Femur (tissue), 1 donor: ENCODE data around the gene ATP1B3.
"Not testable (repeated sequence)": the region's sequence is repeated elsewhere in the genome, so short reads cannot be mapped to it uniquely, and the experiment has no call there.

Experiments
- DNase-seq: peaks from one replicate; pipeline ENCODE4 v3.0.0-alpha.2; 2017

Gene ATP1B3

DNA sequence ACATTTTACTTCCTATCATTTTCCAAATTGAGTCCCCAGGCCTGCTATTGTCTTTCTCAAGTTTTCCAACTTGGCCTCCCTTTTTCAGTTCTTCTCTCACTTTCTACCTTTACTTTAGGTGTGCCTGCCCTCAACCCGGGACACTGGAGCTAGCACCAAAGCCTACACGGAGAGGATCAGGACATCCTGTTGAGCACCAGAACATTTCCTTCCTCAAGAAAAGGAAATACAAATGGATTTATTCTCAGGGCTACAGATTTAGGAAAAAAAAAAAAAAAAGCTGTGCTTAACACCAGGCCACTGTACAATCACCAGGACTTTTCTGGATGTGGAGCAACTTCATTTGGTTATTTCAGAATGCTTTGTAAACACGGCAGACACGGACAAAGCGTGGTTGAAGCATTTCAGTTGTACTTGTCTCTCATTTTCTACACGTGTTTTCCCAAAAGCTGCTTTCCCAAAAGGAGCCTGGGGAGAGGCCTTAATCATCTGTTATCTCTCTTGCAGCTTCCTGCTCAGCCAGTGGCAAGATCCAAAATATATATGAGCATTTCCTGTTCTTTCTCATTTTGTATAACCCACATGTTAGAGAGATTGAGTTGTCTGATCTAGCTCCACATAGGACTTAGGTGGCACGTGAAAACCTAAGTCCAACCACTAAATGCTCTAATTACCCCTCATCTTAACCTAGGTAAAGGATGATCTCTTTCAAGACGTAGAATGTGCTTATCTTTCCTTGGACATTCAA lies 15.5 kb upstream of the ATP1B3 start:
- no peak for DNase-seq

GRCh38 chr3:141862279-141862816 lies 14.1 kb upstream of the ATP1B3 start:
- DNase-seq = no peak

DNA sequence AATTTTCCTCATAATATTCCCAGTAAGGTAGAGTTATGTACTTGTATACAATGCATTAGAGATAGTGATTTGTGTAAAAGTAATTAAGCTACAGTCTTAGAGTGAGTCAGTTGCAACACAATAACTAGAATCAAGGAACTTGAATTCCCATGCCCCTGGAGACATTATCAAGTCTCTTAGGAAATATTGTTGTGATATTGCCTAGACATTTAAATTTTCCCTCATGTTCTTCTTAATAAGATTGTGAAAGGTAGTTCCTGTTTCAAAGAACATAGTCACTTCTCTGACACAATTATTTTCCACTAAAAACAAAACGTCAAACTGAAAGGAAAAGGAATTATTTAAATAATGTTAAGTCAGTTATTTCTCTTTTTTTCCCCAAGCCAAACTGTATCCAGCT lies 13.0 kb upstream of the ATP1B3 start:
- no peak for DNase-seq

GRCh38 chr3:141864281-141864970 lies 12.0 kb upstream of the ATP1B3 start:
- no peak for DNase-seq

GRCh38 chr3:141865101-141865500 lies 11.3 kb upstream of the ATP1B3 start:
- DNase-seq = no peak

DNA sequence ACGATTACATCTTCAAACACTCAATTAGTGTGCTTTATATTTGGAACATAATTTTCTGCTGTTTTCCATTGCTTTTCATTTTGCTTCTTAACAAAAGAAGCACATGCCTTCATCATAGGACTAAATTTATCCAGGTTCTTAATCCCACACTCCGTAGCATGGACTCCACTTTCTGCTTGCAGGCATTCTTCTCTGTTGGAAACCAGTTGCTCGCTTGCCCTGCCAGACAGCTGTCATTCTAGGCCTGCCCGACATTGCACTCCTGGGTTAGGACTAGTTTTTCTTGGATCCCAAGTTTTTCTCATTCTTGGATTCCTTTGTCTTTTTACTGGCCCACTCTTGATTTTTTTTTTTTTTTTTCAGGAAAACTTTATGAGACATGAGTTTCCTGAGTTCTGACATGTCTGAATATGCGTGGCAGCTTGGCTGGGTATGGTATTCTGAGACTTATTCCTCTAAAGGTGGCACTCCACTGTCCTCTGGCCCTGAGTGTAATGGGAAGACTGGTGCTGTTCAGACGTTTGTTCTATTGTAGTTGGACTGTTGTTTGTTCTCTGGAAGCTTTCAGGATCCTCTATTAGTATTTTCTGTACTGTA lies 6.3 kb upstream of the ATP1B3 start:
- DNase-seq = no peak

DNA sequence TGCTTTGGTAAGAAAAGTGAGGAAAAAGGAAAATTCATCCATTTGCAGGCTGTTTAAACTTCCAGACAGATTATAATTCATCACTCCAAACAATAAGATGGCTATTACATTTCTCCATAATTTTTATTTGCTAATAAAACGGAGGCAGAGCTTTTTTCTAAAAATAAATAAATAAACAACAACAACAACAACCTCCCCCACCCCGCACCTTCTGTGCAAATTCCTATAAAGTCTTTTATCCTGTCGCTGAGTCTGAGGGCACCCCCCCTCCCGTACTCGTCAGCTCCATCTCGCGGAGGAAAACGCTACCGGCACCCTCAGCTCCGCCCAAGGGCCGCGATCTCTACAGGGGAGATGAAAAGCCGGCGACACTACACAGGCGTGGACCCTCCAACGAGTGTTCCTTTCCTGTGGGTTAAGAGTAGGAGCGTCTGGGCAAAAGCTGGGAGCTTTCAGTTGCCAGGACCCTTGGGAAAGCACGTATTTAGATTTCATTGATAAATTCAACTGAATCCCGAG lies 1.0 kb upstream of the ATP1B3 start:
- DNase-seq = peak; percentile 92

GRCh38 chr3:141875893-141876380 lies 506 bp upstream of the ATP1B3 start:
- DNase-seq = no peak

- peak; percentile 64 for DNase-seq
Observed at GRCh38 chr3:141876891-141877621, 613 bp downstream of the ATP1B3 start.

- no peak for DNase-seq
Observed at GRCh38 chr3:141877911-141878310, 1.5 kb downstream of the ATP1B3 start.

DNA sequence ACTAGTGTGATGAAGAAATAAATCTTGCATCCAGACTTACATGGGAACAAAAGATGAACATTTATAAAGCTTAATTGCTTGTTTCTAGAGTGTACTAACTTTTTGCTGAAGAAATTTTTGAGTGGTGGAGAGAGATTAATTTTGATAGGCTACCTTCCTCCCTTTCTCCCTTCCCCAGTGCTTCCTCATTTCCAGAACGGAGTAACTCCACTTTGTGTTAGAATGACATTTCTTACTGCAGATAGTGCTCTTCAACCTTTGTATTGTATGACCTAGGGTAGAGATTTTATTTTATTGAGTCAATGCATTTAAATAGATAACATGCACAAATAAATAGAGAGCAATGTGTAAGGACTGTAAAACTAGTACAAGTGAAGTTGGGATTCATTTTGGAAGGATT lies 1.9 kb downstream of the ATP1B3 start:
- DNase-seq = no peak

DNA sequence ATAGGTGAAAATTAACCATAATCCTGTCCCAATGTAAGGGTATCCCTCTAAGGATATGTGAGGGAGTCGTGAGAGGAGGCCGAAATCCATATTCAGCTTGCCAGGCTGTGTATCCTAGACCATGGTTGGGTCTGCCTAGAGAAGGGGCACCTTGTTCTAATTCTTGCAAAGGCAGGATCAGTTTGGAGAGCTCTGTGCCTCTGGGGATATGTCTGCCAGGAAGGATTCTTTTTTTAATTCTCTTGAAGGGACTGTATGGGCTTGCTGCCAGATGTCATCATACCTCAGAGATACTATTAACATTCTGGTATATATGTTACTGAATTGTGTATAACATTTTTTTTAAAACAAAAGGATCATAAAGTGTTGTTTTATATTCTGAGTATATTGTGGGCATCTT lies 2.4 kb downstream of the ATP1B3 start:
- no peak for DNase-seq

DNA sequence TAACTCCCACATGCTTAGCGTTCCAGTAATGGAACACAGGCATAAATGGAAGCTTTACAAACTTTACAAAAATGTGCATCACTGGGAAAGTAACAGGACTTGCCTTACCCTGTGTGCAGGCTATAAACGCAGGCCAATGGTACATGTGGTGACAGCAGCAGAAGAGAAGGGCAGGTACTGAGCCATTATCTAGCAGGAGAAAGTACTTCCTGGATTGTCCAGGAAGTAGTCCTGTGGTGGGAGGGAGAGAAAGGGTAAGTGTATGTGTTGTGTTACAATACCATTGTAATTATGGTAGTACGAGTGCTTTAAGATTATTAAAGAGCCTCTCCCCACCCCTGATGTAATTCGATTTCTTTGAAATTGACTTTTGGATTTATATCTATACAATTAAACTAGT lies 5.3 kb downstream of the ATP1B3 start:
- no peak for DNase-seq

DNA sequence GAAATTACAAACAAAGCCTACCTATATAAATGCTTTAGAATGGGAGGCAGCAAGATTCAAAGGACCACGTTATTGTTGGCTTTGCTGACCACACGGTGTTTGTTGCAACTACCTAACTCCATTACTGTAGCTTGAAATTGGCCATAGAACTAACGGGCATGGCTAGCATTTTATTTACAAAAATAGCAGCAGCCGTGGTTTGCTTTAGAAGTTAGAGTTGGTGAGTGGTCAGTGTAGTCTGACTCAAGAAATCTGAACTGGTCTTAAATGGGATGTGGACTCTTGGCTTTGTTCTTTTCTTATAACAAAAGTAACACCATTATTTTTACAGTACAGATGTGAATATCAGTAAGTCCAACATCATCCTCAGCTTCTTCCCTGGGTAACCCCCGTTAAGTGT lies 10.6 kb downstream of the ATP1B3 start:
- DNase-seq = no peak

GRCh38 chr3:141888548-141888947 lies 12.1 kb downstream of the ATP1B3 start:
- not testable (repeated sequence) for DNase-seq

GRCh38 chr3:141894524-141895176 lies 18.2 kb downstream of the ATP1B3 start:
- no peak for DNase-seq

- no peak for DNase-seq
Observed at GRCh38 chr3:141895731-141896130, 19.3 kb downstream of the ATP1B3 start.

GRCh38 chr3:141898908-141899307 lies 22.5 kb downstream of the ATP1B3 start:
- no peak for DNase-seq

- no peak for DNase-seq
Observed at GRCh38 chr3:141900343-141900742, 23.9 kb downstream of the ATP1B3 start.

GRCh38 chr3:141901914-141902313 lies 25.5 kb downstream of the ATP1B3 start:
- no peak for DNase-seq

- DNase-seq = no peak
Observed at GRCh38 chr3:141904203-141904602, 27.8 kb downstream of the ATP1B3 start.

DNA sequence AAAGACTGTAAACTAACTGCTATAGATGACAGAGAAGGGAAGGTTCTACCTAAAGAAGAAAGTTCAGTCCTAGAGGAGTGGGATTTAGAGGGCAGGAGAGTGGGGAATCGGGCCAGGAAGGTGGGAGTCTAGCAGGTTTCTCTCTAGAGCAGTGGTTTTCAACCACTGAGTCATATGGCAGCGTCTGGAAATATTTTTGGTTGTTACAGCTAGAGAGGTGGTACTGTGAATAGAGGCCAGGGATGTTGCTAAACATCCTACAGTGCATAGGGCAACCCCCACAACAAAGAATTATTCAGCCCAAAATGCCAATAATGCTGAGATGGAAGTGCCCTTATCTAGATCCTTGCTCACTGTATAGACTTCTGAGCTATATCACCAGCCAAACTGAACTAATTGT lies 28.7 kb downstream of the ATP1B3 start:
- DNase-seq = no peak
